ENCODE results near the gene C2orf49.

C2orf49 gene

DNA sequence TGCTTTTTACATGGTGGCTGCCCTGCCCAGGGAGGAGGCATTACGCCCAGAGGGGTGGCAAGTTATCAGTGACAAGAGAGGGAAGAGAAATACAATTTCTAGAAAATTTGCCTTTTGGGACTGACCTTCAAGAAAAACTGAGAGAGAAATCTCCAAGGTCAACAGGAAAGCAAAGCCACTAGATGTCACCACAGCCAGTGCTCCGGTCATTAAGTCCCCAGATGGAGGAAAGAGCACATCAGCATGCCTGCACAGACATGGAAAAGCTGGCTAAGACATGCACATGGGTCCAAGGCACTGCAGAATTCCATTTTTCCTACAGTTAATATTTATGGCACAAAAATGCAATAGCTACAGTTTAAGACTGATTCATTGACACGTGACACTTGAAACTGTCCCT, 40.5 kb downstream of the C2orf49 start:
- DNase-seq (ENCODE audit: low read depth), result no peak
- H3K4me3 ChIP-seq (ENCODE audit: low read depth, low read length), result no peak overlapping the region
- TF ChIP-seq, protein P1, sequence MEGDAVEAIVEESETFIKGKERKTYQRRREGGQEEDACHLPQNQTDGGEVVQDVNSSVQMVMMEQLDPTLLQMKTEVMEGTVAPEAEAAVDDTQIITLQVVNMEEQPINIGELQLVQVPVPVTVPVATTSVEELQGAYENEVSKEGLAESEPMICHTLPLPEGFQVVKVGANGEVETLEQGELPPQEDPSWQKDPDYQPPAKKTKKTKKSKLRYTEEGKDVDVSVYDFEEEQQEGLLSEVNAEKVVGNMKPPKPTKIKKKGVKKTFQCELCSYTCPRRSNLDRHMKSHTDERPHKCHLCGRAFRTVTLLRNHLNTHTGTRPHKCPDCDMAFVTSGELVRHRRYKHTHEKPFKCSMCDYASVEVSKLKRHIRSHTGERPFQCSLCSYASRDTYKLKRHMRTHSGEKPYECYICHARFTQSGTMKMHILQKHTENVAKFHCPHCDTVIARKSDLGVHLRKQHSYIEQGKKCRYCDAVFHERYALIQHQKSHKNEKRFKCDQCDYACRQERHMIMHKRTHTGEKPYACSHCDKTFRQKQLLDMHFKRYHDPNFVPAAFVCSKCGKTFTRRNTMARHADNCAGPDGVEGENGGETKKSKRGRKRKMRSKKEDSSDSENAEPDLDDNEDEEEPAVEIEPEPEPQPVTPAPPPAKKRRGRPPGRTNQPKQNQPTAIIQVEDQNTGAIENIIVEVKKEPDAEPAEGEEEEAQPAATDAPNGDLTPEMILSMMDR (IDR thresholded peaks at IDR 0.05; ENCODE audit: control insufficient read depth, extremely low read depth, insufficient read depth), result 0 out of 2 replicates have a peak, but pooled peaks have one; percentile 19

DNA sequence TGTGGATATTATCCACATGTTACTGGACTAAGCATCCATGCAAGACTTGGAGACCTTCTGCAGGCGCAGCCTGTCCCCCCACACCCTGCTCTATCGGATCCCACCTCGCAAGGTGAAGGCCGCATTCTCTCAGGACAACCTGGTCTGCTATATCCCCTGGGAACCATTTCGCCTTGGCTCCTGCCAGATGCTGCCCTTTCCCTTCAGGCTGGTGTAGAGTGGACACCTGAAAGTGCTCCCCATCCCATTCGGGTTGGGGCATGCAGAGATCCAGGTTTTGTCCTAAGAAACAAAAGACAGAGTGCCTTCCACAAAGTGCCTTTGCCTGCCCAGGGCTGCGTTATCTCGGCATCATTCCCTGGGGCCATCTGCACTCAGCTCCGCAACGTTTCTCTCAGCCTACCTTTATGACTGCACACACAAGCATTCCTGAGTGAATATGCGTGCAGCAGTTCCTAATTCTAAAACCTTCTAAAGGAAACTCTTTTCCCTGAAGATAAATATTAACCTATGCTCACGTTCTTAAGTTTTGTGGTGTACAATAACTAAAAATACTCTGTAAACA, 41.0 kb downstream of the C2orf49 start:
- no peak overlapping the region for H3K4me3 ChIP-seq (ENCODE audit: low read depth, low read length)
- DNase-seq (ENCODE audit: low read depth), result no peak
- TF ChIP-seq, protein P1 (IDR thresholded peaks at IDR 0.05; ENCODE audit: control insufficient read depth, extremely low read depth, insufficient read depth), result no peak

DNA sequence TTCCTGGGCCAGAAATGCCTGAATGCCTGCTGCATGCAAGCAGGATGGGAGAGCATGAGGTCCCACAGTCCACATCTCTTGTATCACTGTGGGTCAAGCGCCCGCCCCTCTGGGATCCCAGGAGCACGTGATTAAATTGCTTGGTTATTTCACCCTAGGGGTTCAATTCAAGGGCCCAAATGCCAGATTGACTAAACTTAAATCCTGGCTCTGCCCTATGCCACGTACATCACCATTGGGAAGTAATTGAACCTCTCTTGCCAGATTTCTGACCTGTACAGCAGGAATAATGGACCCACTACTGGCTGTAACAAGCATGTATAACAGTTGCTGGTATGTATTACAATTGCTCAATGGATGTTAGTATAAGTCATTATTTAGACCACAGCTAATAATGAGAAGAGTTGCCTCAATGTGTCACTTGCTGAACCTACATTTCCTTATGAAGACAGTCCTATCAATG, 41.6 kb downstream of the C2orf49 start:
- no peak for DNase-seq (ENCODE audit: low read depth)
- no peak overlapping the region for H3K4me3 ChIP-seq (ENCODE audit: low read depth, low read length)
- TF ChIP-seq, protein P1 (IDR thresholded peaks at IDR 0.05; ENCODE audit: control insufficient read depth, extremely low read depth, insufficient read depth), result no peak

DNA sequence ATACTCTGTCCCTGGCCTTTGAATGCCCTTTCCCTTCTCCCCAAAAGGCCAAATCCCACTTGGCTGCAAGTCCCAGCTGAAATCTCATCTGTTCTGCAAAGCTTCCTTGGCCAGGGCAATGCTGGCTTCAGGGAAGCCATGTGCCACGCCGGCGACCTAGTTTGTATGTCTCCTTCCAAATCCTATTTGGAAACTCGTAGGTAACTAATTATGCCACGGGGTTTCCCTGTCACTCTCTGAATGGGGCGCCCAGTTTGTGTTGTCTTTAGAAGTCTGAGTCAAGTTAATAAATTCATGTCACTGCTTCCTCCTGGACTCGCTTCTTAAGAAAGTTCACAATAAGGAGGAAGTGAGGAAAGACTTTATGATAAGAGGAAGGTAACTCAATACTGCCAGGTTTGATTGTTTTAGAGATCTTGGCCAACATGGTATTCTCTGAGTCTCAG, 42.4 kb downstream of the C2orf49 start:
- DNase-seq (ENCODE audit: low read depth), result peak; percentile 48
- TF ChIP-seq, protein P1 (IDR thresholded peaks at IDR 0.05; ENCODE audit: control insufficient read depth, extremely low read depth, insufficient read depth), result no peak
- no peak overlapping the region for H3K4me3 ChIP-seq (ENCODE audit: low read depth, low read length)

DNA sequence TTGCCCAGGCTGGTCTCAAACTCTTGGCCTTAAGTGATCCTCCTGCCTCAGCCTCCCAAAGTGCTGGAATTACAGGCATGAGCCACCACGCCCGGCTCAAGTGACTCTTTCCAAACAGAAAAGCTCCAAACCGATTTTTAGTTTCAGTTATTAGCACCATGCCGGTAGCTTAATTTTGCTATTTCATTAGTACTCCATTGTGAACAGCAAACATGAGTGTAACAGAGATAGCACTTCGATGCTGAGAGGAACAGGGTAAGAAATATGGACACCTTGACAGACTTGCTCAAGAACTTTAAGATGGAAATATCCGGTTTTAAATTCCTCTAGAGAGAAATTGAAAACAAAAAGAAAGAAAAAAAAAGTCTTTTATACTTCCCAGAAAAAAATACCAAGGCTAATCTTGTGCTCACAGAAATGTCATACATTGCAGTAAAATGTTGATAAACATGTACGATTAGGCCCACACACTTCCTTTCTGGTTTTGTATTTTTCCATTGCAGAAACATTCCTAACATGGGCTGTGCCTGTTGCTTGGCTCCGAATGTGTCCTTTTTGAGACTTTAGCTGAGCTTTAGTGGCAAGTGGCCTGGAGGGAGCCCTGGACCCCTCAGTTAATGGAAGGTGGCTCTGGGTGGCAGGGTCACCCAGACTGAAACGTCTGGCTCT, 43.2 kb downstream of the C2orf49 start:
- no peak overlapping the region for H3K4me3 ChIP-seq (ENCODE audit: low read depth, low read length)
- DNase-seq (ENCODE audit: low read depth), result no peak
- TF ChIP-seq, protein P1 (IDR thresholded peaks at IDR 0.05; ENCODE audit: control insufficient read depth, extremely low read depth, insufficient read depth), result no peak

DNA sequence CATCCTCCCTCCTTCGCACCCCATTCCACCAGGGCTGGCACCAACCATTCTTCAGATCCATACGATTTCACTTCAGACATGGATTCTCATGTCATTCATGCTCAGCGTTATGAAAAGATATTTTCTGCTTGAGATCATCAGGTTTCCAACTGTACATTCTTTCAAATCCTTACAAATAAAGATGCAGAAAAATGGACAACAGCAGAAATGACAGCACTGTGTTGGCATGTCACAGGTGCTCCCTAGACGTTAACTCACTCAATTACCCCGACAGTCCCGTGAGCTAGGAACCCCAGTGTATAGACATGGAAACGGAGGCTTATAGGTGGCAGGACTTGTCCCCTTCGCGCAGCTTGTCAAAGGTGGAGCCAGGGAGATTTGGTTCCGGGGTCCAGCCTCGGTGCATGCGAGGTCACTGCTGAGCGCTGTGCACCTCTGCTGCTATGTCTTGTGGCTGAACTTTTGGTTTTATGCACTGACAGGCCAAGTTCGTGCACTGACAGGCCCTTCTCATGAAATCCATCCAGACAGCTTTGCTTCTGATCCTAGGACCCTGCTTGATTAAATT, 43.8 kb downstream of the C2orf49 start:
- H3K4me3 ChIP-seq (ENCODE audit: low read depth, low read length), result no peak overlapping the region
- TF ChIP-seq, protein P1 (IDR thresholded peaks at IDR 0.05; ENCODE audit: control insufficient read depth, extremely low read depth, insufficient read depth), result no peak
- no peak for DNase-seq (ENCODE audit: low read depth)

All from LNCaP clone FGC (cell line).